Measurements from ENCODE around the gene ARHGEF25.

DNA sequence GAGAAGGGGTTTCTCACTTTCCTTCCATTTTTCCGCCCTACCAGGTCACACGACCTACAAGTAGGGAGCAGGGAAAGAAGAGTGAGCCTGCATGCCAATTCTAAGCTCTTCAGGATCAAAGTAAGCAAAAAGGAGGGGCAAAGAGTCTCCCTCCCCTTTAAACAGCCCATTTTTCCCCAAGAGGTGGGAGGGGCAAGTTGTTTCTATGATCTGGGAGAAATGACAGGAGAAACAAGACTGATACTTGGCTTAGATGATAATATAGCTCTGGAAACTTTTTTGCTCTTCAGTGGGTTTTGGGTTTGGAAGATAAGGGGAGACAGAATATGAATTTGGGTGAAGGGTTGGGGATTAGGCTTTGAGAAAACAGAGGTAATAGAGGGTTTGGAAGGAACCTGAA lies 4.8 kb upstream of the ARHGEF25 start:
- TF ChIP-seq, protein P1, sequence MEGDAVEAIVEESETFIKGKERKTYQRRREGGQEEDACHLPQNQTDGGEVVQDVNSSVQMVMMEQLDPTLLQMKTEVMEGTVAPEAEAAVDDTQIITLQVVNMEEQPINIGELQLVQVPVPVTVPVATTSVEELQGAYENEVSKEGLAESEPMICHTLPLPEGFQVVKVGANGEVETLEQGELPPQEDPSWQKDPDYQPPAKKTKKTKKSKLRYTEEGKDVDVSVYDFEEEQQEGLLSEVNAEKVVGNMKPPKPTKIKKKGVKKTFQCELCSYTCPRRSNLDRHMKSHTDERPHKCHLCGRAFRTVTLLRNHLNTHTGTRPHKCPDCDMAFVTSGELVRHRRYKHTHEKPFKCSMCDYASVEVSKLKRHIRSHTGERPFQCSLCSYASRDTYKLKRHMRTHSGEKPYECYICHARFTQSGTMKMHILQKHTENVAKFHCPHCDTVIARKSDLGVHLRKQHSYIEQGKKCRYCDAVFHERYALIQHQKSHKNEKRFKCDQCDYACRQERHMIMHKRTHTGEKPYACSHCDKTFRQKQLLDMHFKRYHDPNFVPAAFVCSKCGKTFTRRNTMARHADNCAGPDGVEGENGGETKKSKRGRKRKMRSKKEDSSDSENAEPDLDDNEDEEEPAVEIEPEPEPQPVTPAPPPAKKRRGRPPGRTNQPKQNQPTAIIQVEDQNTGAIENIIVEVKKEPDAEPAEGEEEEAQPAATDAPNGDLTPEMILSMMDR (IDR thresholded peaks at IDR 0.05), result no peak
- TF ChIP-seq POLR2A (IDR thresholded peaks at IDR 0.05; ENCODE audit: low read length), result no peak
- TF ChIP-seq KDM1A (IDR thresholded peaks at IDR 0.05; ENCODE audit: low read depth), result no peak
- no peak for TF ChIP-seq MAFK (IDR thresholded peaks at IDR 0.05; ENCODE audit: partially characterized antibody)
- no peak for TF ChIP-seq SMC3 (IDR thresholded peaks at IDR 0.05)
- no peak for TF ChIP-seq EP300 (IDR thresholded peaks at IDR 0.05)
- TF ChIP-seq ESRRA (IDR thresholded peaks at IDR 0.05; ENCODE audit: borderline replicate concordance, low read length), result no peak
- TF ChIP-seq ZSCAN20 (CRISPR knock-in tag; IDR thresholded peaks at IDR 0.05), result no peak
- TF ChIP-seq RAD21 (conservative IDR thresholded peaks at IDR 0.05 in 1 of 2, IDR thresholded peaks at IDR 0.05 in 1 of 2), result no peak
- TF ChIP-seq NPAS2 (CRISPR knock-in tag; IDR thresholded peaks at IDR 0.05; ENCODE audit: borderline replicate concordance), result no peak

Data from A549 (cell line).